HEK293T (cell line): ENCODE measurements around the gene PXDN.
A peak's percentile ranks its signal among the peaks of the same experiment; 100 is the strongest.

ENCODE experiments used
- CTCF ChIA-PET: fragments of 350-600 bp; formaldehyde crosslinking; extraction: SDS; loops from one replicate; lab custom pipeline; 2021; ENCODE audit warnings: antibody characterized with exemption, inconsistent platforms; lab: Yijun Ruan, JAX
- POLR2A ChIA-PET: fragments of 350-600 bp; formaldehyde crosslinking; extraction: SDS; loops from one replicate; lab custom pipeline; 2020; ENCODE audit warnings: antibody characterized with exemption, inconsistent platforms; lab: Yijun Ruan, JAX
- DNase-seq: peaks from one replicate; pipeline ENCODE4 v3.0.0; 2012; ENCODE audit warnings: mixed read lengths; ENCODE audit errors: extremely low spot score
- ARNT ChIP-seq: fragments of 450-650 bp; IDR thresholded peaks from 2 replicates; pipeline ENCODE4 v1.6.1; 2017; ENCODE audit warnings: mild to moderate bottlenecking
- BHLHE40 ChIP-seq: fragments of 450-650 bp; IDR thresholded peaks from 2 replicates; pipeline ENCODE4 v1.6.1; 2016; ENCODE audit warnings: mild to moderate bottlenecking, moderate library complexity, borderline replicate concordance
- CTBP1 ChIP-seq: fragments of 450-650 bp; IDR thresholded peaks from 2 replicates; pipeline ENCODE4 v1.6.1; 2016; ENCODE audit warnings: borderline replicate concordance
- ELF4 ChIP-seq: fragments of 450-650 bp; IDR thresholded peaks from 2 replicates; pipeline ENCODE4 v1.6.1; 2017; ENCODE audit warnings: antibody characterized with exemption
- FOXA1 ChIP-seq: fragments of 450-650 bp; IDR thresholded peaks from 2 replicates; pipeline ENCODE4 v1.6.1; 2016; ENCODE audit warnings: mild to moderate bottlenecking
- FOXK2 ChIP-seq: fragments of 450-650 bp; IDR thresholded peaks from 2 replicates; pipeline ENCODE4 v1.6.1; 2016; ENCODE audit warnings: mild to moderate bottlenecking
- FOXM1 ChIP-seq: fragments of 450-650 bp; IDR thresholded peaks from 2 replicates; pipeline ENCODE4 v1.6.1; 2017; ENCODE audit warnings: mild to moderate bottlenecking, borderline replicate concordance
- HDGF ChIP-seq: fragments of 450-650 bp; IDR thresholded peaks from 2 replicates; pipeline ENCODE4 v1.6.1; 2017; ENCODE audit warnings: antibody characterized with exemption, borderline replicate concordance
- L3MBTL2 ChIP-seq: fragments of 450-650 bp; conservative IDR thresholded peaks from 2 replicates; pipeline ENCODE4 v1.6.1; 2016; ENCODE audit warnings: mild to moderate bottlenecking
- LEF1 ChIP-seq: fragments of 450-650 bp; IDR thresholded peaks from 2 replicates; pipeline ENCODE4 v1.6.1; 2017; ENCODE audit warnings: mild to moderate bottlenecking, borderline replicate concordance
- NFRKB ChIP-seq: fragments of 450-650 bp; IDR thresholded peaks from 2 replicates; pipeline ENCODE4 v1.6.1; 2016; ENCODE audit warnings: mild to moderate bottlenecking, moderate library complexity
- SP1 ChIP-seq: fragments of 450-650 bp; IDR thresholded peaks from 2 replicates; pipeline ENCODE4 v1.6.1; 2017
- SUZ12 ChIP-seq: fragments of 450-650 bp; IDR thresholded peaks from 2 replicates; pipeline ENCODE4 v1.6.1; 2016; ENCODE audit warnings: mild to moderate bottlenecking
- TARDBP ChIP-seq: fragments of 450-650 bp; IDR thresholded peaks from 2 replicates; pipeline ENCODE4 v1.6.1; 2016
- ZNF384 ChIP-seq: fragments of 450-650 bp; IDR thresholded peaks from 2 replicates; pipeline ENCODE4 v1.6.1; 2016
- TF ChIP-seq, protein P1 (sequence below): fragments of 450-650 bp; IDR thresholded peaks from 2 replicates; pipeline ENCODE4 v1.6.1; 2016

PXDN gene

DNA sequence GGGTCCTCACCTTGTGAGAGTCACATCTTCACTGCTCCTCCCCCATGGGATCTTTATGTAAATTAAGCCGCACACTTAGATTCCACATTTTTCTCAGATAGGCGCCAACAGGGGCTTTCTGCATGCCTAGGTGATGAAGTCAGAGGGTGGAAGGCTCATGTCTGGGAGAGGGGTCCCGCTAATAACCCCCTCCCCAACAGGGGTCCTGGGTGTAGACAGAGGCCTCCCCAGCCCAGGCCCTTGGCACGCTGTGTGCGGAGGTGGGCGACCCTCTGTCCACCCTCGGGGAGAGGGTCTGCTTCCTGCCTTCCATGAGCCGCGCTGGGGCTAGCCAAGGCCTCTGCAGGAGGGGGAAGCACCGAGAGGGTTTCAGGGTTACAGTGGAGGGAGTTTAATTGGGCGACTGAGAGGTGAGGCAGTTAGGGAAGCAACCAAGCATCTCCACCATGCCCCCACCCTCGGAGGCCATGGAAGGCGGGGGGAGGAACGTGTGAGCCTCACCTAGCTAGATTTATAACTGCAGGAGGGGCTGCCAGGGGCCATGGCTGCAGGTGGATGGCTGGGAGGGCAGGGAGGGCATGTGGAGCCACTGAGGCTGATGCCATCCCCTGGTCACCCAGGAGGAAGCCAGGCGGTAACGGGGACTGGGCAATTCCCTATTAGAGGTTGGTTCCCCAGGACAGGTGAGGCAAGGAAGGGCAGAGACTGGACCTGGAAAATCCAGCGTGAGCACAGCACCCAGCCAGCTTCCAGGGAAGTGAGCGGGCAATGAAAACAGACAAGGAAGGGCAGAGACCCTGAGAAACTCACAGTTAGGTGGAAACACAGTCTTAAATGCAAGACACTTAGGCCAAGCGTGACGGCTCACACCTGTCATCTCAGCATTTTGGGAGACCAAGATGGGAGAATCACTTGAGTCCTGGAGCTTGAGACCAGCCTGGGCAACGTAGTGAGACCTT, 7.7 kb upstream of the PXDN start:
- TF ChIP-seq L3MBTL2: no peak
- TF ChIP-seq BHLHE40: no peak
- no peak for TF ChIP-seq SP1
- no peak for TF ChIP-seq SUZ12
- TF ChIP-seq HDGF: no peak
- TF ChIP-seq LEF1: no peak
- TF ChIP-seq TARDBP: no peak
- TF ChIP-seq ARNT: no peak
- no peak for TF ChIP-seq CTBP1
- TF ChIP-seq NFRKB: no peak
- TF ChIP-seq FOXA1: no peak
- TF ChIP-seq ELF4: no peak
- no peak for TF ChIP-seq FOXK2
- TF ChIP-seq FOXM1: no peak
- TF ChIP-seq, protein P1, sequence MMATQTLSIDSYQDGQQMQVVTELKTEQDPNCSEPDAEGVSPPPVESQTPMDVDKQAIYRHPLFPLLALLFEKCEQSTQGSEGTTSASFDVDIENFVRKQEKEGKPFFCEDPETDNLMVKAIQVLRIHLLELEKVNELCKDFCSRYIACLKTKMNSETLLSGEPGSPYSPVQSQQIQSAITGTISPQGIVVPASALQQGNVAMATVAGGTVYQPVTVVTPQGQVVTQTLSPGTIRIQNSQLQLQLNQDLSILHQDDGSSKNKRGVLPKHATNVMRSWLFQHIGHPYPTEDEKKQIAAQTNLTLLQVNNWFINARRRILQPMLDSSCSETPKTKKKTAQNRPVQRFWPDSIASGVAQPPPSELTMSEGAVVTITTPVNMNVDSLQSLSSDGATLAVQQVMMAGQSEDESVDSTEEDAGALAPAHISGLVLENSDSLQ: no peak
- no peak for TF ChIP-seq ZNF384
- CTCF ChIA-PET: interaction anchor here (1.3 to 1.4 kb wide), 2 partner anchors 17 to 66 kb away, joined by 4 read pairs; no protein-coding TSS in a partner anchor
- no peak for DNase-seq
- POLR2A ChIA-PET: no interaction called here

DNA sequence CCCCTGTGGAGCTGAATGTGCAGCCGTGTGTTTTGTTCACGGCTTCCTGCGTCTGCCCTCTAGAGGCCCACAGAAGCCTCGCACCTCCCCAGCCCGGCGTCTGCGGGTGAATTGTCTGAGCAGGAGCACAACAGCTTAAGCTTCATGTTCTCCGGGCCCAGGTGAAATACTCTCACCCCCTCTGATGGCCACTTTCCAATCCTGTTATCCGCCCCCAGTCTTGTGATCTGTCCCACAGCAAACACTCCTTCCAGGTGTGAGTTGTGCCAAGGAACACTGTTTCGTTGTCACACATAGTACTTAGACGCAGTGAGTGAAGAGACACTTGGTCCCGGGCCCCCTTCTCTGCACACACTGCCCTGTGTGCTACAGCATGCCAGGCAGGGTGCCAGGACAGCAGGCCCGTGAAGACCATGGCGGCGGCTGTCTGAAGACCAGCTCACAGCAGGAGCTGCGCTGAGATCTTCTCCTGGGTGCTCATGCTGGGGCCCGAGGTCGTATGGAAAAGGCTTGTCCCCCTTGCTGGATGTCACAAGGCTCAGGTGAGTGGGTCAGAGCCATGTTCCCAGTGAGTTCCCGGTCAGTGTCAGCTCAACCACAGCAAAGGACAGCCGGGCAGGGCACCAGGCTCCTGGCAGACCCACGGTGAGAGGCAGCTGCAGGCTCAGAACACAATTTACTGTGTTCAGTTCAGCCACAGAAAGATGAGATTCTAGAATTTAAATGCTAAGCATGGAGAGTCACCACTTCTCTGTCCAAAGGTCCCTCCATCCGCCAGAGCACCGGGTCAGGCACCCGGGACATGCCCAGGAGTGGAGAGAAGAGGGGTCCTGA, 6.8 kb upstream of the PXDN start:
- ChIA-PET POLR2A (no interaction called here), CTCF (interaction anchor here (0.6 to 1.4 kb wide), 10 partner anchors 12 to 160 kb away, joined by 3 to 10 read pairs (median 4); no protein-coding TSS in a partner anchor)
- TF ChIP-seq BHLHE40: no peak
- TF ChIP-seq ELF4: no peak
- no peak for TF ChIP-seq NFRKB
- TF ChIP-seq ZNF384: no peak
- no peak for TF ChIP-seq FOXK2
- TF ChIP-seq FOXM1: no peak
- no peak for TF ChIP-seq LEF1
- TF ChIP-seq, protein P1: no peak
- TF ChIP-seq CTBP1: no peak
- TF ChIP-seq L3MBTL2: no peak
- TF ChIP-seq SUZ12: no peak
- TF ChIP-seq ARNT: no peak
- peak; percentile 75 for DNase-seq

DNA sequence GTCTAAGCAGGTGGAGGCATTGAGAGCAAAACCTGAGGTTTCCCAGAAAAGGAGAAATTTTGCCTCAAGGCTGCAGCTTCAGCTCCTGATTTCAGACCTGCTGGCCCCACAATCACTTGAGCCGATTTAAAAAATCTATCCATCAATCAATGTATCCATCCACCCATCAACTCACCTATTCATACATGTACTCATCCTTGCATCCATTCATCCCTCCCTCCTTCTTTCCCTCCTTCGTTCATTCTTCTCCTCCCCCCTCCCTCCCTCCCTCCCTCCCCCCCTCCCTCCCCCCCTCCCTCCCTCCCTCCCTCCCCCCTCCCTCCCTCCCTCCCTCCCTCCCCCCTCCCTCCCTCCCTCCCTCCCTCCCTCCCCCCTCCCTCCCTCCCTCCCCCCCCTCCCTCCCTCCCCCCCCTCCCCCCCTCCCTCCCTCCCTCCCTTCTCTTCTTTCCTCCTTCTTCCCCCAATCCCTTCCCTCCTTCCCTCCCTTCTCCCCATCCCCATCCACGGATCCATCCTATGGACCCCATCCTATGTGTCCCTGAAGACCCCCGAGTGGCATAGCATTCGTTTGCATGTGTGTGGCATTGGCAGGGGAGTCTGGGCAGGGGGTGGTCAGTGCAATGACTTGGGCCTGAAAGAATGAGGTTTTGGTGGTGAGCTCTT, 6.1 kb upstream of the PXDN start:
- POLR2A ChIA-PET: no interaction called here
- no peak for DNase-seq
- CTCF ChIA-PET: interaction anchor here (0.6 to 1.4 kb wide), 10 partner anchors 11 to 159 kb away, joined by 3 to 10 read pairs (median 4); no protein-coding TSS in a partner anchor
- TF ChIP-seq BHLHE40 (no peak), L3MBTL2 (no peak), HDGF (no peak), ZNF384 (no peak), CTBP1 (no peak), TARDBP (no peak), ARNT (no peak), LEF1 (no peak), SUZ12 (no peak), NFRKB (no peak), SP1 (no peak), FOXM1 (no peak), FOXK2 (no peak)
- TF ChIP-seq, protein P1: no peak

DNA sequence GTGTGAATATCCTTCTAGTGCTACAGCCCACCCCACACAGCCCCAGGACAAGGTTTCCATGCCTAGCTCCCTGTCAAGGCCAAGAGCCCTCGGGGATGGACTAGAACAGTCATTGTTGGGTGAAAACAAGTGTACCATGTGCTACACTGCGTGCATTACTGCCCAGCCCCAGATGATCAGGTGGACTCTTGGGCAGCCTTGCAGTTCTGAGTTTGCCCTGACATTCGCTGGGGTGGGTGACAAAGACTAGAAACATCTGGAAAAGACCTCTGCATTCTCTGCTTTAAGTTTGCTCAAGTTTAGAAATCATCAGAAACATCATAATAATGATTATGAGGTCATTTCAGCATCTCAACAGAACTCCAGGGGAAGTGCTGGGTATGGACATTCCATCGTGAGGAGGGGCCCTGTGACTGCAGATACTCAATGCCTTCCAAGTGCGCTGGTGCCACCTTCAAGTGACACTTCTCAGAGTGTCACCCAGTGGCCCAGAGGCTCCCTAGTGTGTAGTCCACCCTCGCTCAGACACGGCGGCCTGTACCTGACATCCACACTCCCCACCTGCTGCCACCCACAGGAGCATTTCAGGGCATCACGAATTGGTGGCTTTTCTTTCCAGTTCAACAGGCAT, 5.3 kb upstream of the PXDN start:
- POLR2A ChIA-PET: no interaction called here
- TF ChIP-seq SP1 (no peak), NFRKB (no peak)
- DNase-seq: no peak
- CTCF ChIA-PET: no interaction called here
